Activated B cell treated with CpG ODN at 0.5 μM for 24 hours (primary cell): Measurements from ENCODE around the gene AGBL3. TPM values are rescaled to one million over a fixed set of nuclear protein-coding genes. Genes with fewer than 3 reads are reported as not detected.
"Not testable (repeated sequence)": the region's sequence is repeated elsewhere in the genome, so short reads cannot be mapped to it uniquely, and the experiment has no call there.

Experiments used
- ATAC-seq: fragments of 200-7000 bp; cut with Tn5 transposase; one replicate; pipeline ENCODE4 v1.10.0; 2021; ENCODE audit warnings: low read depth, mild to moderate bottlenecking, moderate library complexity
- CTCF ChIA-PET: fragments of 350-600 bp; sonication (Branson Sonifier 250); formaldehyde crosslinking; loops from one replicate; lab custom pipeline; 2021; ENCODE audit warnings: antibody characterized with exemption; lab: Charles Lee
- POLR2A ChIA-PET: fragments of 350-600 bp; sonication (Branson Sonifier 250); formaldehyde crosslinking; loops from one replicate; lab custom pipeline; 2021; ENCODE audit warnings: antibody characterized with exemption; lab: Charles Lee
- DNase-seq: peaks from one replicate; pipeline ENCODE4 v3.0.0; 2022
- H3K27ac Mint-ChIP-seq: one replicate; pipeline ENCODE4 v1.8.0; 2020; ENCODE audit warnings: mixed read lengths
- H3K27me3 Mint-ChIP-seq: one replicate; pipeline ENCODE4 v1.8.0; 2021; ENCODE audit warnings: mixed read lengths
- H3K36me3 Mint-ChIP-seq: one replicate; pipeline ENCODE4 v1.8.0; 2021; ENCODE audit warnings: low read depth, mixed read lengths
- H3K4me1 Mint-ChIP-seq: one replicate; pipeline ENCODE4 v1.8.0; 2021; ENCODE audit warnings: mixed read lengths
- H3K4me3 Mint-ChIP-seq: one replicate; pipeline ENCODE4 v1.8.0; 2020; ENCODE audit warnings: mild to moderate bottlenecking, mixed read lengths
- H3K9me3 Mint-ChIP-seq: one replicate; pipeline ENCODE4 v1.8.0; 2020; ENCODE audit warnings: mixed read lengths
- intact Hi-C: fragments of 100-400 bp; cut with micrococcal nuclease; formaldehyde crosslinking; loops from one replicate; pipeline ENCODE4 v1.15.1; 2024
- total RNA-seq: library from RNA; stranded (reverse); gene quantifications from 2 replicates; pipeline ENCODE4 v1.2.3, GENCODE V29; 2022
- TF ChIP-seq, protein P1 (sequence below): fragments of 200-600 bp; IDR thresholded peaks from one replicate; pipeline ENCODE4 v1.8.0; 2022; ENCODE audit warnings: antibody characterized with exemption, mild to moderate bottlenecking

AGBL3 gene
- total RNA-seq, 1 donor from 2014 or later = 9.6 TPM

DNA sequence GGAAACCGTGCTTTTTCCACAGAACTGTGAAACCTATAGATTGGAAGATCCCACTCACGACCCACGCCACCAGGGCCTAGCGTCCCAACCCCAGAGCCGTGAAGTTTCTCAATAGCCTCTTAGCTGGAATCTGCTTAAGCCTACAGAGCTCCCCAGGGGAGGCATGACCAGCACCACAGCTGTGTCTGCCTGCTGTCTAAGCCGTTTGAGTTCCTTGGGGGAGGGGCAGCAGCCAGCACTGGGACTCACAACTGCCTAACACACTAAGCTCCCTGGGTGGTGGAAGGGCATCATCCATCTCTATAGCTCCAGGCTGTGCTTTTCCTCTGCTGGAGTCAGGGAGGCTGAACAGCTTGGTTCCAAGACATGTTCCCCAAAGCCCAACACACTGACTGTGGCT is 135.6 kb downstream of the AGBL3 start:
- CTCF ChIA-PET = no interaction called here
- H3K9me3 Mint-ChIP-seq = peaks cover 11% of the 10 kb centered on the region
- intact Hi-C loops = no loop called here

DNA sequence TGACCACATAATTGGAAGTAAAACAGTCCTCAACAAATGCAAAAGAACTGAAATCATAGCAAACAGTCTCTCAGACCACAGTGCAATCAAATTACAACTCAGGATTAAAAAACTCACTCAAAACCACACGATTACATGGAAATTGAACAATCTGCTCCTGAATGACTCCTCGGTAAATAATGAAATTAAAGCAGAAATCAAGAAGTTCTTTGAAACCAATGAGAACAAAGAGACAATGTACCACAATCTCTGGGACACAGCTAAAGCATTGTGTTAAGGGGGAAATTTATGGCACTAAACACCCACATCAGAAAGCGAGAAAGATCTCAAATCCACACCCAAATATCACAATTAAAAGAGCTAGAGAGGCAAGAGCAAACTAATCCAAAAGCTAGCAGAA is 138.3 kb downstream of the AGBL3 start:
- CTCF ChIA-PET, POLR2A ChIA-PET: not testable (repeated sequence)

More for the DNA sequence above, 135.6 kb downstream of the AGBL3 start:
- POLR2A ChIA-PET = no interaction called here
- TF ChIP-seq, protein P1, sequence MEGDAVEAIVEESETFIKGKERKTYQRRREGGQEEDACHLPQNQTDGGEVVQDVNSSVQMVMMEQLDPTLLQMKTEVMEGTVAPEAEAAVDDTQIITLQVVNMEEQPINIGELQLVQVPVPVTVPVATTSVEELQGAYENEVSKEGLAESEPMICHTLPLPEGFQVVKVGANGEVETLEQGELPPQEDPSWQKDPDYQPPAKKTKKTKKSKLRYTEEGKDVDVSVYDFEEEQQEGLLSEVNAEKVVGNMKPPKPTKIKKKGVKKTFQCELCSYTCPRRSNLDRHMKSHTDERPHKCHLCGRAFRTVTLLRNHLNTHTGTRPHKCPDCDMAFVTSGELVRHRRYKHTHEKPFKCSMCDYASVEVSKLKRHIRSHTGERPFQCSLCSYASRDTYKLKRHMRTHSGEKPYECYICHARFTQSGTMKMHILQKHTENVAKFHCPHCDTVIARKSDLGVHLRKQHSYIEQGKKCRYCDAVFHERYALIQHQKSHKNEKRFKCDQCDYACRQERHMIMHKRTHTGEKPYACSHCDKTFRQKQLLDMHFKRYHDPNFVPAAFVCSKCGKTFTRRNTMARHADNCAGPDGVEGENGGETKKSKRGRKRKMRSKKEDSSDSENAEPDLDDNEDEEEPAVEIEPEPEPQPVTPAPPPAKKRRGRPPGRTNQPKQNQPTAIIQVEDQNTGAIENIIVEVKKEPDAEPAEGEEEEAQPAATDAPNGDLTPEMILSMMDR = no peak
- no peak for DNase-seq
- no peak overlapping the region for H3K4me3 Mint-ChIP-seq
- no peaks in the 10 kb centered on the region for H3K27me3 Mint-ChIP-seq
- H3K27ac Mint-ChIP-seq = no peak overlapping the region
- peaks cover 11% of the 10 kb centered on the region for H3K36me3 Mint-ChIP-seq
- ATAC-seq = no peak
- H3K4me1 Mint-ChIP-seq = no peaks in the 10 kb centered on the region

DNA sequence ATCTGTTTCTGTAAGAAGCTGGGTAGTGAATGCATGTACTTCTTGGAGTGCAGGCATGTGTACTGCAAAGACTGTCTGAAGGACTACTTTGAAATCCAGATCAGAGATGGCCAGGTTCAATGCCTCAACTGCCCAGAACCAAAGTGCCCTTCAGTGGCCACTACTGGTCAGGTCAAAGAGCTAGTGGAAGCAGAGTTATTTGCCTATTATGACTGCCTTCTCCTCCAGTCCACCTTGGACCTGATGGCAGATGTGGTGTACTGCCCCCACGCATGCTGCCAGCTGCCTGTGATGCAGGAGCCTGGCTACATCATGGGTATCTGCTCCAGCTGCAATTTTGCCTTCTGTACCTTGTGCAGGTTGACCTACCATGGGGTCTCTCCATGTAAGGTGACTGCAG is 142.6 kb downstream of the AGBL3 start:
- Mint-ChIP-seq H3K27me3 (no peaks in the 10 kb centered on the region), H3K4me1 (no peaks in the 10 kb centered on the region), H3K9me3 (peaks cover 2% of the 10 kb centered on the region), H3K36me3 (peaks cover 2% of the 10 kb centered on the region), H3K27ac (no peak overlapping the region), H3K4me3 (no peak overlapping the region)
- no peak for ATAC-seq
- no peak for DNase-seq
- intact Hi-C loops = no loop called here
- ChIA-PET POLR2A (no interaction called here), CTCF (no interaction called here)
- TF ChIP-seq, protein P1 = no peak

More for the DNA sequence above, 138.3 kb downstream of the AGBL3 start:
- H3K4me3 Mint-ChIP-seq, intact Hi-C loops, ATAC-seq, H3K9me3 Mint-ChIP-seq, H3K27ac Mint-ChIP-seq, H3K4me1 Mint-ChIP-seq, DNase-seq, H3K36me3 Mint-ChIP-seq, H3K27me3 Mint-ChIP-seq: not testable (repeated sequence)

DNA sequence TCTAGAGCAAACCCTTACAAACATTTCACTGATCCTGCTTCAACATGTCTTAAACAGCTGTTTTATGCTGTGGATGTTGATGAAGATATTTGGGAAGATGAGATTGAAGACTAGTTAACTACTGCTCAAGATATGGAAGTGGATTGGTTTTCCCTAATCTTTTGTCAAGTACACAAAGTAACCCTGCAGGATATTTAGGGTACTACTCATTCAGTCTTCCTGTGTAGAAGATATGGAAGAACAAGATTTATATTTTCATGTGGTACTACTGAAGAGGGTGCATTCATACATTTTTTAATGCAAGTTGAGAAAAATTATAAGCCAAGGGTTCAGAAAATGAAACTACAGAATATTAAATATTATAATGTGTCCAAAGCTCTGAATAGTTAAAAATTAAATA is 143.3 kb downstream of the AGBL3 start:
- H3K36me3 Mint-ChIP-seq = peaks cover 2% of the 10 kb centered on the region
- peaks cover 2% of the 10 kb centered on the region for H3K9me3 Mint-ChIP-seq
- no peaks in the 10 kb centered on the region for H3K4me1 Mint-ChIP-seq
- H3K4me3 Mint-ChIP-seq = no peak overlapping the region
- ATAC-seq (no peak), DNase-seq (no peak)
- intact Hi-C loops = no loop called here
- ChIA-PET CTCF (no interaction called here), POLR2A (no interaction called here)
- H3K27me3 Mint-ChIP-seq = no peaks in the 10 kb centered on the region
- TF ChIP-seq, protein P1 = no peak
- H3K27ac Mint-ChIP-seq = no peak overlapping the region

DNA sequence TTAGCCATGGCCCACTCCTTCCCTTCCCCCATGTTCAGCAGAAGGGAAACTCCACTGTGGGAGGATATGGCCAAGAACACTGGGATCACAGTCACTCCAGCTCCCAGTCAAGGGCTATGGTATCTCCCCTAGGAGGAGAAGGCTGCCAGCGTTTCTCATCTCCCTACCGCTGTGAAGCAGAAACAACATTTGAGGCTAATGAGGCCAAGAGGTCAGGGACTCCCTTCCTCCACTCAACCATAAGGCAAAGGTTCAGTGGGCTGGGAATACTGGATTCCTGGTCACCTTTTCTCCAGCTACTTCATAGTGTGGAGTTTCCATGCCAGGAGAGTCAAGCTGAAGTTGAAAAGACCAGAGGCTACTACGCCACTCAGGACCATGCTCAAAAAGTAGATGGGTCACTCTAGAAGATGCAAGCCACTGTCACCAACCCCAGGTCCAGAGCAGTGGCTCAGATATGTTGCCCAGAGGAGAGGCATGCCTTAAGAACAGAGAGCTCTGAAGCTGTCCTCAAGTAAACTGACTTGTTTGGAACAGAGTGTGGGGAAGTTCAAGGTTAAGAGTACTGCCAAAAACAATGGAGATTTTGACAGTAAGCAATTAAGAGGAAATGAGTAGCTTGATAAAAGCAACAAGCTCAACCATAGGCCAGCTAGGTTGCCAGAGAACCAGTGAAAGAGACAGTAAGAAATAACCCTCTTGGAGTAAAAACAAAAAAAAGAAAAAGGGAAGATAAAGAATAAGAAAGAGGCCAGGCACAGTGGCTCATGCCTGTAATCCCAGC is 157.8 kb downstream of the AGBL3 start:
- TF ChIP-seq, protein P1 = no peak
- ATAC-seq = no peak
- Mint-ChIP-seq H3K27ac (no peak overlapping the region), H3K36me3 (peaks cover 9% of the 10 kb centered on the region), H3K9me3 (no peaks in the 10 kb centered on the region), H3K27me3 (no peaks in the 10 kb centered on the region), H3K4me3 (no peak overlapping the region), H3K4me1 (peaks cover 33% of the 10 kb centered on the region)
- intact Hi-C loops = no loop called here
- ChIA-PET POLR2A (interaction anchor here (1.5 to 7.6 kb wide), 2 partner anchors 18 to 27 kb away, joined by 4 to 119 read pairs; partner anchors contain the start of gene CYREN), CTCF (no interaction called here)
- no peak for DNase-seq
